ENCODE results near the gene SMYD3.

SMYD3 gene

GRCh38 chr1:246147524-246148461 lies 359.3 kb downstream of the SMYD3 start:
- DNase-seq (ENCODE audit: low spot score): no peak

DNA sequence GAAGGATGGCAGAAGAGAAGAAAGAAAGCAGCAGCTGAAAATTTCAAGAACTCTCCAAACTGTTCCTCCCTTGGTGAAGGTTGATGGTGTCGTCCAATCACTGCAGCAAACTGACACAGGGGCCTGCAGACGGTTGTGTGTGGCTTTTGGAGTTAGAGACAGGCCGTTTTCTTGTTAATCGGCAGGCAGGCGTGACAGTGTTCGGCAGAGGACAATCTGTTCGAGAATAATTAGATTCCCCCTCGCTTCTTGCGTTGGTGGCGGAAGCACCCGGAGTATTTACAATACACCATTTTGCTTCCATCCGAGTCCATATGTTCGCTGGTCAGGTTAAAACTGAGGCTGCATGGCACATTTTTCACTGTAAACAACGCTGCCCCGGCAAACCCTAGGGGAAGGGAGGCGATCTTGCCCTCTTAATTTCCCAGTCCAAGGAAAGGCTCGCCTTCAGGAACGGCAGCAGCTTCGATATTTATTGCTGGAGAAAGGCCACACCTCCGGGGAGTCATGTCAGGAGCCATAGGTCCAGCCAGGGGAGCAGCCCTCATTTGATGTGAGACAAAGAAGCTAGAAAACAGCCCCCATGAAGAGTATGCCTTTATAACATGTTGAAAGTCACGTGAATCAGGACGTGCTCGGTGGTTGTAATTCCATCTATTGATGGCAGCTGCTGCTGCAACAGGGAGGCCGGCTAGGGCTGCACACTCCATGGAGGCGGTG lies 360.1 kb downstream of the SMYD3 start:
- no peak for DNase-seq (ENCODE audit: low spot score)

DNA sequence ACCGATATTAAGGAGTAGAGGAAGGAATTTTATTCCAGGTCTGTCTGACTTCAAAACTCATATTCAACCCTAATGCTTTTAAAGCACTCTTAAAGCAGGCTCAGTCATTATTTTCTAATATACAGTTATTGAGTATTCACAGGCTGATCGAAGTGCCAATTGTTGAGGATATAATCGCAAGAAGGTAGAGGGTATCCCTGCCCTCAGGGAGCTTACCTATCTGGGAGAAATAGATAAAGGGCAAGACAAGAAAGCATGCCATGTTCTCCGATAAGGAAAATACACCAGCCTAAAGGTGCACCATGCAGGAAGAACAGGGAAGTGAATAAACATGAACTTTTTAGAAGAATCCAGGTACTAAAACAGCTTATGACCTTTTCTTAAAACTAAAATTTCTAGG lies 361.2 kb downstream of the SMYD3 start:
- no peak for DNase-seq (ENCODE audit: low spot score)

GRCh38 chr1:246144931-246145330 lies 362.1 kb downstream of the SMYD3 start:
- no peak for DNase-seq (ENCODE audit: low spot score)

DNA sequence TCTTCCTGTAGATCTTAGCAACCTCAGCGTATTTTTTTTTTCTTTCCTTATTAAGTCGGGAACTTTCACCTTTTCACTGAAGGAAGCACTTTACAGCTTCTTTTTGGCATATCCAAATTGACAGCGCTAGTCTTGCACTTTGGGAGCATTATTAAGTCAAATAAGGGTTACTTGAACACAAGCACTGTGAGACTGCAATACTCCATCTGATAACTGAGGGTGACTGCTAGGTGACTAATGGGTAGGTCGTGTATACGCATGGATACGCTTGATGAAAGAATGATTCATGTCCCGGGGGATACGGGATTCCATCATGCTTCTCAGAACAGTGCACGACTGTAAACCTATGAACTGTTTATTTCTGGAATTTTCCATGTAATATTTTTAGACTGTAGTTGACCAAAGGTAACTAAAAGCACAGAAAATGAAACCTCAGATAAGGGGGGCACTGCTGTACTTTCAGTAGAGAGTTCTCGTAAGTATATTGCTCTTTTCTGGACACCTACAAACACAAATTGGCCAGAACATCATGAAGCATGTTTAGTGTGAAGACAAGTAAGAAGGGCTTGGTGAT lies 364.7 kb downstream of the SMYD3 start:
- DNase-seq (ENCODE audit: low spot score): peak; percentile 86

DNA sequence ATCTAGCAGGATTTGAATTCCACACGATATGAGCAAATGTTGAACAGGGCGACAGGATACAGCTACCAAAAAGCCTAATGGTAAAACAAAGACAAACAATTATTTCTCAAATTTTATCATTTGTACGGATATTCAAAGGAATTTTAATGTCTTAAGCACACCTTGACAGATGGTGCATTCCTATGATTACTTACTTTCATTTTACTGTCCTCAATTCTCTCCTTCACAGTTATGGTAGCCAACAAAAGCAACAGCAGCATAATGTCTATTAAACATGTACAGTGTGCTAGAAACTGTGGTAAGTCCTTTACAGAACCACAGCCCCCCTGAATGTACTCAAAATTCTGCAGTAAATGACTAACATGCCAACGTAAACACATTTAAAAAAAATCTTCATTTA lies 365.8 kb downstream of the SMYD3 start:
- DNase-seq (ENCODE audit: low spot score): no peak

DNA sequence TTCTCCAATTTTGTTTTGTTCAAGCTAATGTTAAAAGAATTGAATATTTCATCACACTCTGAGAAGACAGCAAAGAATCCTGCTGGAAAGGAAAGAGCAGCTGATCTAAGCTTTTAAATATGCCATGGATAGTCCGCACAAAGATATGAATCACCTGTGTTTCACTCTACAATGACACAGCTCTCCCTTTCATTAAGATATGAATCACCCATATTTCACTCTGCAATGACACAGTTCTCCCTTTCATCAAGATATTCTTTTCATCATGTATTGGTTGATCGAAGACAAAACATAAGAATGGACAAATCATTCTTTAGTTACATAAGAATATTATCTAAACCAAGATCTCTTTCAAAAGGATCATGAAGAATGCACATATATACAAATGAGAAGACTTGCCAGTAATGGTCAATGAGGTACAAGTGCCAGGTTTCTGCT lies 367.3 kb downstream of the SMYD3 start:
- DNase-seq (ENCODE audit: low spot score): peak; percentile 57

- DNase-seq (ENCODE audit: low spot score): no peak
Observed at GRCh38 chr1:246138781-246139180, 368.3 kb downstream of the SMYD3 start.

DNA sequence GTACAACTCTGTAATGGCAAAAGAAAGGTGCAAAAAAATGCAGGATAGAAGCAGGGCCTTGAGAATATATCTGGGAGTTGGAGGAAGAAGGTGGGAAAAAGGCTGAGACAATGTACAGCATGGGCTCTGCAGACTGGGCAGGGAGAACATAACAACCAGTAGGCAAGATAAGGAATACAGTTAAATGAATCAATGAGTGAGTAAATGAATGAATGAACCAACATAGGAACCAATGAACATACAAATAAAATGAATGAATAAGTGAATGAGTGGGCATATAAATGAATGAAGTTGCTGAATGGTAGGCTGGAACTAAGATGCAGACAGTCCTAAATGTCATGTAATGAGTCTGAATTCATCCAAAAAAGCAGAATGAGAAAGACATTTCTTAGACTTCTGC lies 370.6 kb downstream of the SMYD3 start:
- no peak for DNase-seq (ENCODE audit: low spot score)

DNA sequence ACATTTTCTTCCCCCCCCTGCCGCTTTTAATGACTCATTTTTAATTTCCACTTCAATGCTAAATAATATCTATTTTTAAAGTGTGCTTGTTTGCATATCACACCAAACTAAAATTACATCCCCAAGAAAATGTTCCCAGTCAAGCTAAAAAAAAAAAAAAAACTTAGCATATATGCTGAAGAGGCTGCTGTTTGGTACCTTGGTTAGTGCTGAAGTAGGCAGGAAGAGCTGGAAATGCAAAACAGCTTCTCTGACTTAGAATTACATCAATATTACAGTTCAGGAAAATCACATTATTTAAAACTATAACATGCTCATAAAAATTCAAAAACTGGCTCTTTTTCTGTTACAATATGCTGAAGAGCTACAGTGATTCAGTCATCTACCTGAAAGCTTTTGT lies 372.3 kb downstream of the SMYD3 start:
- DNase-seq (ENCODE audit: low spot score): no peak

- DNase-seq (ENCODE audit: low spot score): no peak
Observed at GRCh38 chr1:246131095-246131494, 376.0 kb downstream of the SMYD3 start.

DNA sequence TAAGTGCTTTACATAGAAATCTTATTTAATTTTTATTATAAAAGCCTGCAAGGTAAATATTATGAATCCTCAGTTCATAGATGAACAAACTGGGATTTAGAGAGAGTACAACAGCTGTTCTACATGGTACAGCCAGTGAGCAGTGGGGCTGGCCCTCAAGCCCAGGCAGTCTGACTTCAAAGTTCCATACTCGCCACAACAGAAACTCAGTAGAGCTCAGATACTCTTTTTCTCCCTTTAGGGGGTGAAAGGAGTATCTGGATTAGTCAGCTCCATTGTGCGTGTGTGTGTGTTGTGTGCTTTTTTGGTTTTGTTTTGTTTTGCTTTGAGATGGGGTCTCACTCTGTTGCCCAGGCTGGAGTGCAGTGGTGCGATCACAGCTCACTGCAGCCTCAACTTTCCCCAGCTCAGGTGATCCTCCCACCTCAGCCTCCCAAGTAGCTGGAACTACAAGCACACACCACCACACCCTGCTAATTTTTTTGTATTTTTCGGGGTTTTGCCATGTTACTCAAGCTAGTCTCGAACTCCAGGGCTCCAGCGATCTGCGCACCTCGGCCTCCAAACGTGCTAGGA lies 378.5 kb downstream of the SMYD3 start:
- no peak for DNase-seq (ENCODE audit: low spot score)

DNA sequence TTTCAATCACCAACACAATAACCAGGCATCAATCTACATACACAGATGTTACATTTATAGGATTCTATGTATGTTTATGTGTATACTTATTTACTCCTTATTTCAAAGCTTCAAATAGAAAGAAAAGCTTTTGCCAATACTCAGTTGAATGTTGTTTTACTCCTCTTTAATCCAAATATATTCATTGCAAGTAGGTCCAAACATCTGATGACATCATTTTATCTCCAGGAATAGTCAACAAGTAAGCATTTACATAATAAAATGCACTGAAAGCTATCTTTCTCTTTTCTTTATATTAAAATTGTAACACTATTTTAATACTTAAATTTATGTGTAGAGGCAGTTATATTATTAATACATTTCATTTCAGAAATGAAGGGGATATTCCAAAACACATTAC lies 380.5 kb downstream of the SMYD3 start:
- DNase-seq (ENCODE audit: low spot score): no peak

DNA sequence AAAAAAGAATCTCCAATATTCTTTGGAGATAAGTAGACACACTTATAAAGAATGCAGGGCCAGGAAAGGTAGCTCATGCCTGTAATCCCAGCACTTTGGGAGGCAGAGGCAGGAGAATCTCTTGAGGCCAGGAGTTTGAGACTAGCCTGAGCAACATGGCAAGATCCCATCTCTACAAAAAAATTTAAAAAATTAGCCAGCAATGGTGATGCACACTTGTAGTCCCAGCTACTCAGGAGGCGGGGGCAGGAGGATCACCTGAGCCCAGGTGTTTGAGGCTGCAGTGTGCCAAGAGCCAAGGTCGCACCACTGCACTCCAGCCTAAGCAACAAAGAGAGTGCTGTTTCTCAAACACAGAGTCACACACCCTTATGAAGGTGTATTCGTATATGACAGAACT lies 385.0 kb downstream of the SMYD3 start:
- DNase-seq (ENCODE audit: low spot score): no peak

DNA sequence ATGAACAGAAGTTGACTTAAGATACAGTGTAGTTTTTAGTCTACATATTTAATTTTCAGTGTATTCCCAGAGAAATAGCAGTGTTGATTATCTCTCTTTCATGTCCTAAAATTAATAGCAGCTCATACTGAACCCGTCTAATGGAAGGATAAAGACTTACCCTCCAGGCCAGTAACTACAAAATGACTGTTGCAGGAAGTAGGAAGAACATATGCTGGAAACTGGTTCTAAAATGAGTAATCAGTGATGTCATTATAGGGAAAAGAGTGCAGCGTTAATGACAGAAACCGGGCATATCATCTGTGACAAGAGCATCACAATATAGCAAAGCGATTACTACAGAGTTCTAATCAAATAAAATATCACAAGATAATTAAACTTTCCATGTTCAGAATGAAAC lies 385.5 kb downstream of the SMYD3 start:
- DNase-seq (ENCODE audit: low spot score): no peak

DNA sequence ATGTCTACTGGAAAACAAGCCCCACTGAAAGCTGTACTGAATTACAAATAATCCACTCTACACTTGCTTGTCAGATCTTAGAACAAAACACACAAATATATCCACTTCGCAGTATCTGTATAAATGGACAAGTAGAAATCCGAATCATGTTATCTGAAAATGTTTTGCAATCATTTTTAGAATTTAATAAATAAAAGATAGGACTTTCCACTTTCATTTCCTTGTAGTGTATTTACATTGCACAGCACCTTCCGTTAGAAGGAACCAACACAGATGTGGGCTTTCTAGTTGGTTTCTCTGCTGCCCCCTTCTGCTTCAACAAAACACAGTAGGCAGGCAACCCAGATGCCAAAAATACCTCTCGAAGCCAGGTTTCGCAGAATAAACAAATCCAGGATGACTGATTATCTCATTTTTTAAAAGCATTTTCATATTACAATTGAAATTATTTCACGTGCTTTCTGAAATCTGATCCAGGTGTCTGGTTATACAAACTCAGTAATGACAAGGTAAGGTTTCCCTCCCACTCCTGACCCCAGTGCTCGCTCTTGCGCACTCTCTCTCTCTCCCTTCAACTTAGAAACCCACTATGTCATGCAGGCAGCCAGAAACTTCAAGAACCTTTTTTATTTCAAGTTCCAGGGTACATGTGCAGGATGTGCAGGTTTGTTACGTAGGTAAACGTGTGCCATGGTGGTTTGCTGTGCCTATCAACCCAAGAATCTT lies 389.9 kb downstream of the SMYD3 start:
- DNase-seq (ENCODE audit: low spot score): peak; percentile 41

DNA sequence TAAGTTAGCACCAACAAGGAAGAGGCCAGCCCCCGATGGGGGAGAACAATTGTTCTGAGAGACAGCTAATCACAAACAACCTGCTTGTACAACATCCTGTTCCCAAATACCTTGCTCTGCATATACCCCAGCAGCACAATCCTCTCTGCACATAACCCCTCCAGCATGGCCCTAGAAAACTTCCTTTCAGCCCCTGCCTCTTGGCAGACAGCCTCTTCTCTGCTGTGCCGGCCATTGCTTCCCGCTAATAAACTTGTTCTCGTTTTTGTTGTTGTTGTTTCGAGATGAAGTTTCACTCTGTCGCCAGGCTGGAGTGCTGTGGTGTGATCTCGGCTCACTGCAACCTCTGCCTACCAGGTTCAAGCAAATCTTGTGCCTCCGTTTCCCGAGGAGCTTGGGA lies 392.7 kb downstream of the SMYD3 start:
- DNase-seq (ENCODE audit: low spot score): no peak

DNA sequence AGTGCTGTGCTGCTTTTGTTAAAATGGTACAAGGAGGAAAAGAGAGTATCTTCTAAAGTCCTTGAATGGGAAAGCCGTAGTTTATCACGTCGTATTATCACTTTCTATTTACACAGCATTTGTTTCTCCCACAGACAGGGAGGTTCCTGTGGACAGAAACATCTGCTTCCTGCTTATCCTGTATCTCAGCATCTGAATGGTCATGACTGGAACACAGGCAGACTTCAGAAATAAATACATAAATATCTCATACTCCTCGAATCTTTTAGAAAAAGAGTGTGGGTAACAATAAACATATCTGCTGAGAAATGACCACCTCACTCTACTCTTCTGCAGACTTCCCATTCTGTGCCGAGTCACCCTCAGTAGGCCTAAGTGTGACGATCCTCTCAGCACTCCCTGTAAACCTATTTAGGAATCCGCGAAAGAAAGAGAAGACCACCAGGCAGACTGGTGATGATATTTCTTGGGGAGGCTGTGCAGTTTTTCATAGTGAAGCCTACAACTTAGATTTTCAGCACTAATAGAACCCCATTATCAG lies 393.5 kb downstream of the SMYD3 start:
- no peak for DNase-seq (ENCODE audit: low spot score)

GRCh38 chr1:246111570-246111969 lies 395.5 kb downstream of the SMYD3 start:
- DNase-seq (ENCODE audit: low spot score): no peak

- no peak for DNase-seq (ENCODE audit: low spot score)
Observed at GRCh38 chr1:246110343-246111219, 396.5 kb downstream of the SMYD3 start.
